Transverse colon (tissue), 4 donors: ENCODE measurements around the gene DNAJB13. TPM values are rescaled to one million over a fixed set of nuclear protein-coding genes. Genes with fewer than 3 reads are reported as not detected.

Source experiments
- DNase-seq: peaks from one replicate; pipeline ENCODE4 v3.0.0-alpha.2; 2019
- H3K27ac ChIP-seq, 4 donors: fragments of 200-600 bp; sonication (generic); 2 replicates each; pipeline ENCODE4 v1.5.1; 2016 to 2018; ENCODE audit warnings: inconsistent platforms in 4 of 4
- H3K27me3 ChIP-seq: fragments of 200-600 bp; sonication (generic); 2 replicates; pipeline ENCODE4 v1.5.1; 2017; ENCODE audit warnings: inconsistent platforms
- H3K36me3 ChIP-seq, 4 donors: fragments of 200-600 bp; sonication (generic); 2 replicates each; pipeline ENCODE4 v1.5.1; 2017 to 2019; ENCODE audit warnings: inconsistent platforms in 4 of 4
- H3K4me1 ChIP-seq, 4 donors: fragments of 200-600 bp; sonication (generic); 2 replicates each; pipeline ENCODE4 v1.5.1; 2017 to 2020; ENCODE audit warnings: inconsistent platforms in 4 of 4
- H3K4me3 ChIP-seq, 4 donors: fragments of 200-600 bp; sonication (generic); 1 replicate in 1 of 4; 2 replicates in 3 of 4; pipeline versions ENCODE4 v1.5.1 to v1.6.1; 2017 to 2019; ENCODE audit warnings: inconsistent platforms in 4 of 4
- H3K9me3 ChIP-seq, 2 donors: fragments of 200-600 bp; sonication (generic); 2 replicates each; pipeline ENCODE4 v1.5.1; 2017 to 2019; ENCODE audit warnings: inconsistent platforms in 2 of 2
- CTCF ChIP-seq, 5 experiments: fragments of 200-600 bp in 3 of 5; fragments of 450-650 bp in 2 of 5; sonication (generic) in 3 of 5; IDR thresholded peaks; 1 replicate in 2 of 5; 2 replicates in 3 of 5; pipeline ENCODE4 v1.5.1; 2016 to 2017; ENCODE audit warnings: antibody characterized with exemption in 5 of 5, inconsistent platforms in 3 of 5, mild to moderate bottlenecking in 2 of 5, moderate library complexity in 1 of 5
- EP300 ChIP-seq: sonication (generic); formaldehyde crosslinking; IDR thresholded peaks from one replicate; pipeline ENCODE4 v1.6.1; 2017; ENCODE audit warnings: antibody characterized with exemption, low read depth
- POLR2A ChIP-seq: fragments of 450-650 bp; IDR thresholded peaks from one replicate; pipeline ENCODE4 v1.6.1; 2016; ENCODE audit warnings: antibody characterized with exemption, mild to moderate bottlenecking, moderate library complexity
- POLR2AphosphoS5 ChIP-seq, 3 donors: sonication (generic); formaldehyde crosslinking; IDR thresholded peaks; one replicate each; pipeline ENCODE4 v1.6.1; 2016; ENCODE audit warnings: antibody characterized with exemption in 3 of 3
- WGBS, 2 donors: methylation state at CpG; one replicate each; pipeline ENCODE4 v1.1.5; 2018; ENCODE audit warnings: low coverage in 1 of 2; 5-methylcytosine and 5-hydroxymethylcytosine counted together
- in situ Hi-C, 4 donors: fragments of 200-750 bp; cut with MboI; loops; one replicate each; pipeline versions ENCODE4 v1.15.0 to v1.15.1; 2017; ENCODE audit warnings: low sequenced_read_pairs in 3 of 4, low pct_ligation_motif_present in 1 of 4, low pct_unique_long_range_greater_than_20kb in 1 of 4
- intact Hi-C: fragments of 100-400 bp; cut with DNase I; formaldehyde crosslinking; loops from one replicate; pipeline ENCODE4 v1.15.1; 2023; ENCODE audit warnings: low total_unique reads
- total RNA-seq, 4 donors: library from RNA; depleted of rRNA; stranded (reverse); fragments of >200 nt; gene quantifications; one replicate each; pipeline ENCODE4 v1.1.0, GENCODE V29; 2016

DNAJB13 gene
- total RNA-seq, 4 donors from 2014 or later: not detected

GRCh38 chr11:73995731-73996130, 44.9 kb downstream of the DNAJB13 start:
- peaks cover 3 to 21% (median 5%) of the 10 kb centered on the region in 4 donors for H3K4me1 ChIP-seq
- intact Hi-C loops: no loop called here
- peak overlapping the region; percentile 34 to 58 (median 42) for H3K27ac ChIP-seq
- WGBS, 2 donors: 27 to 65% methylated on average over 1 to 2 of the region's 2 CpGs
- no peak overlapping the region for H3K4me3 ChIP-seq
- no peaks in the 10 kb centered on the region for H3K27me3 ChIP-seq
- TF ChIP-seq POLR2A (no peak), POLR2AphosphoS5 (IDR thresholded peaks at IDR 0.05) (no peak), EP300 (no peak), CTCF (IDR thresholded peaks at IDR 0.05) (no peak)
- H3K36me3 ChIP-seq: no peaks in the 10 kb centered on the region
- in situ Hi-C loops: no loop called here
- DNase-seq: no peak
- H3K9me3 ChIP-seq: no peaks in the 10 kb centered on the region

- Histone ChIP-seq H3K36me3 (no peaks in the 10 kb centered on the region), H3K27me3 (no peaks in the 10 kb centered on the region), H3K9me3 (no peaks in the 10 kb centered on the region), H3K4me1 (peaks cover 3 to 21% (median 5%) of the 10 kb centered on the region in 4 donors), H3K4me3 (no peak overlapping the region), H3K27ac (peak overlapping the region in 3 of 4 donors; percentile 34 to 44 (median 41))
- 39% methylated on average over 4 of the region's 4 CpGs; no CpG with 5 or more reads in 1 of the 2 donors for WGBS, 2 donors
- peak; percentile 25 for DNase-seq
- intact Hi-C loops (no loop called here), in situ Hi-C loops (no loop called here)
- TF ChIP-seq CTCF (IDR thresholded peaks at IDR 0.05) (no peak), POLR2A (no peak), EP300 (no peak), POLR2AphosphoS5 (IDR thresholded peaks at IDR 0.05) (no peak)
Measured at GRCh38 chr11:73996161-73996747, 45.4 kb downstream of the DNAJB13 start.

- H3K9me3 ChIP-seq: no peaks in the 10 kb centered on the region
- DNase-seq: no peak
- in situ Hi-C loops: no loop called here
- no peak overlapping the region for H3K27ac ChIP-seq
- H3K27me3 ChIP-seq: no peaks in the 10 kb centered on the region
- 70 to 82% methylated on average over 3 to 6 of the region's 6 CpGs for whole genome bisulfite sequencing, 2 donors
- H3K4me3 ChIP-seq: no peak overlapping the region
- intact Hi-C loops: no loop called here
- no peaks in the 10 kb centered on the region for H3K36me3 ChIP-seq
- TF ChIP-seq EP300: no peak
- TF ChIP-seq POLR2A: no peak
- no peak for TF ChIP-seq POLR2AphosphoS5 (IDR thresholded peaks at IDR 0.05)
- no peak for TF ChIP-seq CTCF (IDR thresholded peaks at IDR 0.05)
- H3K4me1 ChIP-seq: peaks cover 3 to 21% (median 5%) of the 10 kb centered on the region in 4 donors
Measured at GRCh38 chr11:73997120-73997770, 46.4 kb downstream of the DNAJB13 start.

- DNase-seq: no peak
- H3K36me3 ChIP-seq: no peaks in the 10 kb centered on the region
- H3K27me3 ChIP-seq: no peaks in the 10 kb centered on the region
- no peak overlapping the region for H3K4me3 ChIP-seq
- H3K27ac ChIP-seq: no peak overlapping the region
- intact Hi-C loops (no loop called here), in situ Hi-C loops (no loop called here)
- H3K9me3 ChIP-seq: no peaks in the 10 kb centered on the region
- WGBS, 2 donors: 88 to 91% methylated on average over 10 to 13 of the region's 13 CpGs
- TF ChIP-seq CTCF (IDR thresholded peaks at IDR 0.05) (no peak), POLR2AphosphoS5 (IDR thresholded peaks at IDR 0.05) (no peak), EP300 (no peak), POLR2A (no peak)
- H3K4me1 ChIP-seq: peaks cover 3 to 21% (median 5%) of the 10 kb centered on the region in 4 donors
Measured at GRCh38 chr11:73998846-73999575, 48.2 kb downstream of the DNAJB13 start.
